ENCODE results near the gene DMPK.
"Not testable (repeated sequence)": the region's sequence is repeated elsewhere in the genome, so short reads cannot be mapped to it uniquely, and the experiment has no call there.

Gene DMPK

GRCh38 chr19:45815481-45816216, 33.4 kb upstream of the DMPK start:
- no peak for DNase-seq

- no peak for DNase-seq
Measured at GRCh38 chr19:45814851-45815480, 32.7 kb upstream of the DMPK start, which contains the start of gene RSPH6A. Gene RSPH6A, minus strand, starts transcription at chr19:45815308. Its CDS starts 132 bp downstream, at chr19:45815176.

- no peak for DNase-seq
Measured at GRCh38 chr19:45814166-45814780, 32.0 kb upstream of the DMPK start.

GRCh38 chr19:45812297-45812696, 30.0 kb upstream of the DMPK start:
- DNase-seq = no peak

GRCh38 chr19:45809643-45810159, 27.4 kb upstream of the DMPK start:
- DNase-seq = peak in 2 of 4 experiments; percentile 28 to 38

GRCh38 chr19:45805719-45806118, 23.4 kb upstream of the DMPK start:
- DNase-seq = no peak

GRCh38 chr19:45804959-45805230, 22.6 kb upstream of the DMPK start:
- no peak for DNase-seq

GRCh38 chr19:45804140-45804958, 22.1 kb upstream of the DMPK start:
- no peak for DNase-seq

GRCh38 chr19:45801603-45802175, 19.4 kb upstream of the DMPK start:
- no peak for DNase-seq

- DNase-seq = peak in 2 of 4 experiments; percentile 24 to 35
Measured at GRCh38 chr19:45800070-45800553, 17.8 kb upstream of the DMPK start.

- DNase-seq = not testable (repeated sequence)
Measured at GRCh38 chr19:45799541-45799940, 17.3 kb upstream of the DMPK start.

- peak; percentile 49 to 74 (median 66) for DNase-seq
Measured at GRCh38 chr19:45798995-45799517, 16.8 kb upstream of the DMPK start.

- DNase-seq = no peak
Measured at GRCh38 chr19:45794627-45795026, 12.3 kb upstream of the DMPK start.

GRCh38 chr19:45793876-45794275, 11.6 kb upstream of the DMPK start:
- peak; percentile 45 to 71 (median 58) for DNase-seq

GRCh38 chr19:45793178-45793564, 10.9 kb upstream of the DMPK start:
- no peak for DNase-seq

- peak; percentile 98 to 99 (median 98) for DNase-seq
Measured at GRCh38 chr19:45792470-45793177, 10.3 kb upstream of the DMPK start, which contains the start of gene DMWD. Gene DMWD, minus strand, starts transcription at chr19:45792845. Its CDS starts 89 bp downstream, at chr19:45792756.

GRCh38 chr19:45791744-45792469, 9.6 kb upstream of the DMPK start:
- no peak for DNase-seq

GRCh38 chr19:45790942-45791341, 8.7 kb upstream of the DMPK start:
- DNase-seq = peak; percentile 76 to 91 (median 88)

GRCh38 chr19:45789035-45789786, 6.9 kb upstream of the DMPK start:
- no peak for DNase-seq

GRCh38 chr19:45786533-45786894, 4.2 kb upstream of the DMPK start:
- no peak for DNase-seq
